HepG2 (cell line): ENCODE data around the gene PDGFD. TPM values are rescaled to one million over a fixed set of nuclear protein-coding genes. Genes with fewer than 3 reads are reported as not detected.

ENCODE experiments used
- ATF4 ChIP-seq, 2 experiments: fragments of 450-650 bp in 1 of 2; sonication (generic) in 1 of 2; formaldehyde crosslinking; IDR thresholded peaks; 2 replicates each; pipeline versions ENCODE4 v1.5.0 to v1.8.0; 2020 to 2022; ENCODE audit warnings: mild to moderate bottlenecking in 1 of 2, missing genetic modification reagents in 1 of 2
- ONECUT2 ChIP-seq: sonication (generic); formaldehyde crosslinking; IDR thresholded peaks from 2 replicates; pipeline ENCODE4 v1.4.0; 2020; ENCODE audit warnings: missing genetic modification reagents
- PITX1 ChIP-seq: sonication (generic); formaldehyde crosslinking; IDR thresholded peaks from 2 replicates; pipeline ENCODE4 v1.5.1; 2020; ENCODE audit warnings: mild to moderate bottlenecking, missing genetic modification reagents
- SMAD3 ChIP-seq: sonication (generic); formaldehyde crosslinking; IDR thresholded peaks from 2 replicates; pipeline ENCODE4 v1.4.0; 2020; ENCODE audit warnings: missing genetic modification reagents
- ZBTB42 ChIP-seq: sonication (generic); formaldehyde crosslinking; IDR thresholded peaks from 2 replicates; pipeline ENCODE4 v1.5.0; 2020; ENCODE audit warnings: mild to moderate bottlenecking, missing genetic modification reagents
- ZNF251 ChIP-seq: sonication (generic); formaldehyde crosslinking; IDR thresholded peaks from 2 replicates; pipeline ENCODE4 v1.9.0; 2021; ENCODE audit warnings: mild to moderate bottlenecking, missing genetic modification reagents
- ZNF296 ChIP-seq: sonication (generic); formaldehyde crosslinking; conservative IDR thresholded peaks from 2 replicates; pipeline ENCODE4 v1.5.0; 2020; ENCODE audit warnings: mild to moderate bottlenecking, missing genetic modification reagents
- ZNF407 ChIP-seq: sonication (generic); formaldehyde crosslinking; IDR thresholded peaks from one replicate; pipeline ENCODE4 v1.5.1; 2020; ENCODE audit warnings: mild to moderate bottlenecking, missing genetic modification reagents; ENCODE audit errors: not compliant biosample characterization
- ZNF484 ChIP-seq: sonication (generic); formaldehyde crosslinking; IDR thresholded peaks from 2 replicates; pipeline ENCODE4 v1.5.1; 2020; ENCODE audit warnings: mild to moderate bottlenecking, low read depth, missing genetic modification reagents, borderline replicate concordance
- ZNF672 ChIP-seq: sonication (generic); formaldehyde crosslinking; IDR thresholded peaks from 2 replicates; pipeline ENCODE4 v1.8.1; 2022; ENCODE audit warnings: missing genetic modification reagents
- ZNF709 ChIP-seq: sonication (generic); formaldehyde crosslinking; IDR thresholded peaks from 2 replicates; pipeline ENCODE4 v1.5.0; 2020; ENCODE audit warnings: mild to moderate bottlenecking, missing genetic modification reagents
- polyA plus RNA-seq, 8 experiments: library from polyadenylated mRNA; depleted of rRNA in 3 of 8; stranded (reverse) in 7 of 8; unstranded in 1 of 8; fragments of >200 nt; fragmentation: Illumina TruSeq in 4 of 8; extraction: Trizol in 4 of 8; gene quantifications; 2 replicates each; pipeline versions ENCODE4 v1.2.1 to v1.2.3, GENCODE V29; 2011 to 2016; ENCODE audit warnings: low read depth in 4 of 8, missing spikeins in 1 of 8, mixed read lengths in 1 of 8; ENCODE audit not compliant: insufficient read depth in 1 of 8
- total RNA-seq, 5 experiments: library from RNA; depleted of rRNA; stranded (reverse); fragments of >200 nt; fragmentation: Illumina TruSeq; extraction: Trizol; gene quantifications; 2 replicates each; pipeline ENCODE4 v1.2.3, GENCODE V29; 2016; ENCODE audit warnings: low read depth in 1 of 5

The PDGFD gene
- total and polyA plus RNA-seq, 2 of the 13 experiments (the other 11 are each of a cell fraction or from before 2014, with no cell fraction given) = 0.09 to 0.29 TPM

- TF ChIP-seq ZNF407 (CRISPR knock-in tag) = no peak
- no peak for TF ChIP-seq ZNF296
- TF ChIP-seq ZBTB42 (CRISPR knock-in tag) = no peak
- no peak for TF ChIP-seq ZNF251 (CRISPR knock-in tag)
- TF ChIP-seq PITX1 (CRISPR knock-in tag) = no peak
- no peak for TF ChIP-seq ONECUT2 (CRISPR knock-in tag)
- no peak for TF ChIP-seq ZNF709
- no peak for TF ChIP-seq ZNF484 (CRISPR knock-in tag)
- TF ChIP-seq SMAD3 (CRISPR knock-in tag) = no peak
- no peak for TF ChIP-seq ATF4 (CRISPR knock-in tag; IDR thresholded peaks at IDR 0.05)
- no peak for TF ChIP-seq ZNF672 (CRISPR knock-in tag)
These were observed 4.6 kb downstream of the PDGFD start (continued) for GRCh38 chr11:104159356-104159755.
